Thyroid gland (tissue), 4 donors: ENCODE results near the gene TREML2.

Source experiments
- POLR2A ChIP-seq, 2 donors: fragments of 450-650 bp; IDR thresholded peaks; one replicate each; pipeline ENCODE4 v1.6.1; 2017; ENCODE audit warnings: antibody characterized with exemption in 2 of 2, mild to moderate bottlenecking in 2 of 2, moderate library complexity in 1 of 2
- TF ChIP-seq, protein P1 (sequence below), 6 experiments: fragments of 200-600 bp in 3 of 6; fragments of 450-650 bp in 3 of 6; sonication (generic) in 3 of 6; IDR thresholded peaks; one replicate each; pipeline ENCODE4 v1.5.1; 2016 to 2019; ENCODE audit warnings: antibody characterized with exemption in 6 of 6, mild to moderate bottlenecking in 2 of 6, inconsistent platforms in 1 of 6, moderate library complexity in 1 of 6

DNA sequence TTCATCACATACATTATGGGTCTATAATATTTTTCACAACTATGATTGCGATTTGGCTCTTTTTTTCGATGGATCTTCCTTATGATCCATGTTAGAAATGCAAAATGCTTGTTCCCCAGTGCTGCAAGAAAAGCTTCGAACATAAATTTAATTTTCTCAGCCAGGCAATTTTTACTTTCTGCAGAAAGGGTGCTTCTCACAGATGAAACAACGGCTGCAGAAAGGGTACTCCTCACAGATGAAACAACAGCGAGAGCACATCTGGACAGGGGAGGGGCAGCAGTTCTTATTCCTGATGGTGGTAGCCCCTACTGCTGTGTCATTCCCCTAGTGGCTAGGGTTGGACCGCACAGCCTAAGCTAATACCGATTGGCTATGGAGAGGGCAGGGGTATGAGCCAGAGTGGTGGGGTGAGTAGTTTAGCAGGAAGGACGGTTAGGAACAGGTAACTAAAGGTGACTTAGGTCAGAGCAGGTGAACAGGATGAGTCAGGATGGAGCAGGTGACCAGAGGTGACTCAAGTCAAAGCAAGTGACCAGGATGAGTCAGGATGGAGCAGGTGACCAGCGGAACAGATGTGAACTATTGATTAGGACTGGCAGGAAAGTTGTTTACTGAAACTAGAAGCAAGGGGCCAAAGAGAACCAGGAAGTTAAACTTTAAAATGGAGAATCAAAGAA, 13.8 kb upstream of the TREML2 start:
- TF ChIP-seq, protein P1, sequence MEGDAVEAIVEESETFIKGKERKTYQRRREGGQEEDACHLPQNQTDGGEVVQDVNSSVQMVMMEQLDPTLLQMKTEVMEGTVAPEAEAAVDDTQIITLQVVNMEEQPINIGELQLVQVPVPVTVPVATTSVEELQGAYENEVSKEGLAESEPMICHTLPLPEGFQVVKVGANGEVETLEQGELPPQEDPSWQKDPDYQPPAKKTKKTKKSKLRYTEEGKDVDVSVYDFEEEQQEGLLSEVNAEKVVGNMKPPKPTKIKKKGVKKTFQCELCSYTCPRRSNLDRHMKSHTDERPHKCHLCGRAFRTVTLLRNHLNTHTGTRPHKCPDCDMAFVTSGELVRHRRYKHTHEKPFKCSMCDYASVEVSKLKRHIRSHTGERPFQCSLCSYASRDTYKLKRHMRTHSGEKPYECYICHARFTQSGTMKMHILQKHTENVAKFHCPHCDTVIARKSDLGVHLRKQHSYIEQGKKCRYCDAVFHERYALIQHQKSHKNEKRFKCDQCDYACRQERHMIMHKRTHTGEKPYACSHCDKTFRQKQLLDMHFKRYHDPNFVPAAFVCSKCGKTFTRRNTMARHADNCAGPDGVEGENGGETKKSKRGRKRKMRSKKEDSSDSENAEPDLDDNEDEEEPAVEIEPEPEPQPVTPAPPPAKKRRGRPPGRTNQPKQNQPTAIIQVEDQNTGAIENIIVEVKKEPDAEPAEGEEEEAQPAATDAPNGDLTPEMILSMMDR (IDR thresholded peaks at IDR 0.05), result no peak
- TF ChIP-seq POLR2A (IDR thresholded peaks at IDR 0.05), result no peak
